ENCODE data around the gene VEZT.
"Not testable (repeated sequence)": the region's sequence is repeated elsewhere in the genome, so short reads cannot be mapped to it uniquely, and the experiment has no call there.

Gene VEZT

GRCh38 chr12:95224202-95225170 is 6.9 kb downstream of the VEZT start:
- DNase-seq: no peak

GRCh38 chr12:95225645-95226212 is 8.1 kb downstream of the VEZT start:
- no peak for DNase-seq

GRCh38 chr12:95227818-95228356 is 10.3 kb downstream of the VEZT start:
- DNase-seq: no peak

GRCh38 chr12:95228617-95229016 is 11.0 kb downstream of the VEZT start:
- no peak for DNase-seq

GRCh38 chr12:95229636-95230035 is 12.0 kb downstream of the VEZT start:
- no peak for DNase-seq

GRCh38 chr12:95230313-95230712 is 12.7 kb downstream of the VEZT start:
- DNase-seq: no peak

- DNase-seq: no peak
Measured at GRCh38 chr12:95231190-95231589, 13.6 kb downstream of the VEZT start.

GRCh38 chr12:95234187-95234586 is 16.6 kb downstream of the VEZT start:
- DNase-seq: not testable (repeated sequence)

- not testable (repeated sequence) for DNase-seq
Measured at GRCh38 chr12:95235621-95236020, 18.0 kb downstream of the VEZT start.

- DNase-seq: no peak
Measured at GRCh38 chr12:95237315-95237714, 19.7 kb downstream of the VEZT start.

- no peak for DNase-seq
Measured at GRCh38 chr12:95238150-95238549, 20.5 kb downstream of the VEZT start.

GRCh38 chr12:95239216-95239615 is 21.6 kb downstream of the VEZT start:
- DNase-seq: no peak

- not testable (repeated sequence) for DNase-seq
Measured at GRCh38 chr12:95239835-95240234, 22.2 kb downstream of the VEZT start.

GRCh38 chr12:95240556-95240955 is 22.9 kb downstream of the VEZT start:
- DNase-seq: no peak

- DNase-seq: not testable (repeated sequence)
Measured at GRCh38 chr12:95241138-95241537, 23.5 kb downstream of the VEZT start.

- DNase-seq: no peak
Measured at GRCh38 chr12:95241761-95242506, 24.3 kb downstream of the VEZT start.

- DNase-seq: no peak
Measured at GRCh38 chr12:95243497-95244183, 26.0 kb downstream of the VEZT start.

GRCh38 chr12:95244350-95244749 is 26.7 kb downstream of the VEZT start:
- no peak for DNase-seq

- DNase-seq: no peak
Measured at GRCh38 chr12:95248095-95248494, 30.5 kb downstream of the VEZT start.

GRCh38 chr12:95248604-95249360 is 31.2 kb downstream of the VEZT start:
- no peak for DNase-seq

GRCh38 chr12:95253386-95253785 is 35.8 kb downstream of the VEZT start:
- no peak for DNase-seq

- no peak for DNase-seq
Measured at GRCh38 chr12:95257541-95257940, 39.9 kb downstream of the VEZT start.
